Activated T-helper 17 cell treated with anti-CD3 and anti-CD28 coated beads, Interleukin-2, amount 50 U/mL, for 72 hours (primary cell): Measurements from ENCODE around the gene SLC6A11. TPM values are rescaled to one million over a fixed set of nuclear protein-coding genes. Genes with fewer than 3 reads are reported as not detected.
A peak's percentile ranks its signal among the peaks of the same experiment; 100 is the strongest.

Source experiments
- ATAC-seq: fragments of 150-1000 bp; cut with Tn5 transposase; replicated peaks from 2 replicates; pipeline ENCODE4 v1.10.0; 2021; ENCODE audit warnings: mild to moderate bottlenecking, moderate library complexity
- H3K27ac Mint-ChIP-seq: one replicate; pipeline ENCODE4 v1.8.0; 2022; ENCODE audit warnings: mixed read lengths
- H3K27me3 Mint-ChIP-seq: one replicate; pipeline ENCODE4 v1.8.0; 2022; ENCODE audit warnings: mixed read lengths
- H3K36me3 Mint-ChIP-seq: one replicate; pipeline ENCODE4 v1.8.0; 2022; ENCODE audit warnings: low read depth, mild to moderate bottlenecking, mixed read lengths
- H3K4me1 Mint-ChIP-seq: one replicate; pipeline ENCODE4 v1.8.0; 2022; ENCODE audit warnings: mixed read lengths
- H3K4me3 Mint-ChIP-seq: one replicate; pipeline ENCODE4 v1.8.0; 2022; ENCODE audit warnings: mild to moderate bottlenecking, mixed read lengths
- H3K9me3 Mint-ChIP-seq: one replicate; pipeline ENCODE4 v1.8.0; 2022; ENCODE audit warnings: mixed read lengths
- total RNA-seq, 2 donors: library from RNA; stranded (reverse); gene quantifications; one replicate each; pipeline ENCODE4 v1.2.3, GENCODE V29; 2022

The SLC6A11 gene
- total RNA-seq, 2 donors from 2014 or later: not detected

- peaks cover 32% of the 10 kb centered on the region for H3K27me3 Mint-ChIP-seq
Observed at GRCh38 chr3:10964537-10965167, 148.6 kb downstream of the SLC6A11 start.

DNA sequence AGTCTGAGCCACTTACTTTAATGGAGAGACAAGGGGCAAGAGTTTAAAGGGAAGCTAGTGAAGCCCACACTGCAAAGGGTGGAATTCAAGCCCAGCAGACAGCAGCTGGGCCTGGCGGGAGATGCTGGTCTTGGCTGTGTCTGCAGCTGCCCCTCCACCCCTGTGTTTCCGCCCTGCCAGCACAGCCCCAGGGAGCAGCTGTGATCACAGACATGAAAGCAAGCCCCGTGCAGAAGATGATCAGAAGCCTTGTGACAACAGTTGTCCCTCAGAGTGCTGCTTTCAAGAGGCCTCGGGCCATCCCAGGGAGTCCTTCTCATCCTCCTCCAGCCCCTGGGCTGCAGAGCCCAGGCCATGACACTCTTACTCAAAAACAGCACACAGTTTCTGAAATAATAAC lies 152.4 kb downstream of the SLC6A11 start:
- no peaks in the 10 kb centered on the region for H3K36me3 Mint-ChIP-seq
- no peaks in the 10 kb centered on the region for H3K9me3 Mint-ChIP-seq
- no peak overlapping the region for H3K27ac Mint-ChIP-seq
- H3K4me3 Mint-ChIP-seq: no peak overlapping the region
- no peaks in the 10 kb centered on the region for H3K4me1 Mint-ChIP-seq
- ATAC-seq: no peak
- H3K27me3 Mint-ChIP-seq: peaks cover 37% of the 10 kb centered on the region

More at GRCh38 chr3:10964537-10965167, 148.6 kb downstream of the SLC6A11 start:
- no peak overlapping the region for H3K27ac Mint-ChIP-seq
- no peaks in the 10 kb centered on the region for H3K36me3 Mint-ChIP-seq
- no peak overlapping the region for H3K4me3 Mint-ChIP-seq
- H3K4me1 Mint-ChIP-seq: no peaks in the 10 kb centered on the region
- no peaks in the 10 kb centered on the region for H3K9me3 Mint-ChIP-seq
- no peak for ATAC-seq

DNA sequence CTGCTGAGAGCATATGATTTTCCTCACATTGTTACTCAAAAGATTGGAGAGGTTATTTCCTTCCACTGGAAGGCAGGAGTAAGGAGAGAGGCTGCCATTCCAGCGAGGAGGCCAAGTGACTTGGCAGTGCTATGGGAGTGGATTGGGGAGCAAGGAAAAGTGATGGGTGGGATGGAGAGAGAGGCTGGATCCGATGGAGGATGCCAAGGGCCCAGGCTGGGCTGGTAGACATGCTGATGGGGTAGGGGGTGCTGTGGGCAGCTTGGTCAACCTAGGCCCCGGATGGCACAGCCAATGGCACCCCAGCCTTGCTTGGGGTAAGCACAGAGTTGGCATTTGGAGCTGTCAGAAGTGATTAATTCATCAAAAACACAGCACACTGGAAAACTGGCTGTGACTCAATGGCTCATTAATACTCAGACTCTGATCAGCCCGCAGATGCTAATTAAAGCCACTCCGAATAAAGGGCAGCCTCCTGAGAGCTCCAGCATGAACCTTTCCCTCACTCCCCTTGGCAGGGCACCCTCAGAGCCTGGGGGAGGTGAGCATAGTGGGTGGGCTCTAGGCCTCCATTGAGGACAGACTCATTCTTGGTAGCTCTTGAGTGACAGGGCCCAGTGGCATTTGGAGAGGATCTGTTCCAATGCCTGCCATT lies 154.4 kb downstream of the SLC6A11 start:
- ATAC-seq: no peak
- Mint-ChIP-seq H3K36me3 (no peaks in the 10 kb centered on the region), H3K9me3 (no peaks in the 10 kb centered on the region), H3K27ac (no peak overlapping the region), H3K27me3 (peaks cover 33% of the 10 kb centered on the region), H3K4me1 (no peaks in the 10 kb centered on the region), H3K4me3 (no peak overlapping the region)

DNA sequence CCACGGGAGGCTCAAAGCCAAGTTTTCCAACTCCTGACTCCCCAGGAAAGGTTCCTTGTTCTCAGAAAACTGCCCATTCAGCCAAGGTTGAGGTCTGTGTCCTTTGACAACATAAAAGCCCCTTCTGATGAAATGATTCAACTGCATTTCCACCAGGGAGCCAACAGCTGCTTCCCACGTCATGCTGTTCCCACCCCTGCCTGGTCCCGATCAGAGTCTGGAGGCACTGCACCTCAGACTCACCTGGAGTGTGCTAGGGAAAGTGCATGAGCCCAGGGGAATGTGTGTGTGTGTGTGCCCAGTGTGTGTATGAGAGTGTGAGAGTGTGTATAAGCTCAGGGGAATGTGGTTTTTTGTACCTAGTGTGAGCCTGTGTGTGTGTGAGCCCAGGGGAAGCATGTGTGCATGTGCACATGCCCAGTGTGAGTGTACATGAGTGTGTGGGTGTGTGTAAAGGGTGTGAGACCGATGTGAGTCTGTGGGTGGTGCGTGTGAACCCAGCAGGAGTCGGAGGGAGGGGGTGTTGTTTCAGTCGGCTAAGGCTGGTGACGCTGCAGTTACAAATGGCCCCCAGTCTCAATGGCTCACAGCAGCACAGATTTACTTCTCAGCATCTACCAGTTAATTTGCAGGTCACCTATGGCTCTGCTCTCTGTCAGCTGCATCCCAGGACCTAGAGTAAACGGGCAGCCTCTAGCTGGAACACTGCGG lies 156.2 kb downstream of the SLC6A11 start:
- Mint-ChIP-seq H3K27me3 (peaks cover 29% of the 10 kb centered on the region), H3K4me1 (no peaks in the 10 kb centered on the region)
- ATAC-seq: no peak

GRCh38 chr3:10973046-10973595 lies 157.1 kb downstream of the SLC6A11 start:
- ATAC-seq: no peak
- Mint-ChIP-seq H3K4me3 (no peak overlapping the region), H3K9me3 (no peaks in the 10 kb centered on the region), H3K27ac (no peak overlapping the region), H3K4me1 (no peaks in the 10 kb centered on the region), H3K36me3 (no peaks in the 10 kb centered on the region), H3K27me3 (peaks cover 30% of the 10 kb centered on the region)

More for the DNA sequence above, 156.2 kb downstream of the SLC6A11 start:
- Mint-ChIP-seq H3K4me3 (no peak overlapping the region), H3K9me3 (no peaks in the 10 kb centered on the region), H3K36me3 (no peaks in the 10 kb centered on the region), H3K27ac (no peak overlapping the region)

- no peak overlapping the region for H3K27ac Mint-ChIP-seq
- no peaks in the 10 kb centered on the region for H3K9me3 Mint-ChIP-seq
- H3K27me3 Mint-ChIP-seq: peaks cover 30% of the 10 kb centered on the region
- no peaks in the 10 kb centered on the region for H3K36me3 Mint-ChIP-seq
- H3K4me3 Mint-ChIP-seq: no peak overlapping the region
- H3K4me1 Mint-ChIP-seq: no peaks in the 10 kb centered on the region
- no peak for ATAC-seq
Observed at GRCh38 chr3:10974131-10974530, 158.1 kb downstream of the SLC6A11 start.

DNA sequence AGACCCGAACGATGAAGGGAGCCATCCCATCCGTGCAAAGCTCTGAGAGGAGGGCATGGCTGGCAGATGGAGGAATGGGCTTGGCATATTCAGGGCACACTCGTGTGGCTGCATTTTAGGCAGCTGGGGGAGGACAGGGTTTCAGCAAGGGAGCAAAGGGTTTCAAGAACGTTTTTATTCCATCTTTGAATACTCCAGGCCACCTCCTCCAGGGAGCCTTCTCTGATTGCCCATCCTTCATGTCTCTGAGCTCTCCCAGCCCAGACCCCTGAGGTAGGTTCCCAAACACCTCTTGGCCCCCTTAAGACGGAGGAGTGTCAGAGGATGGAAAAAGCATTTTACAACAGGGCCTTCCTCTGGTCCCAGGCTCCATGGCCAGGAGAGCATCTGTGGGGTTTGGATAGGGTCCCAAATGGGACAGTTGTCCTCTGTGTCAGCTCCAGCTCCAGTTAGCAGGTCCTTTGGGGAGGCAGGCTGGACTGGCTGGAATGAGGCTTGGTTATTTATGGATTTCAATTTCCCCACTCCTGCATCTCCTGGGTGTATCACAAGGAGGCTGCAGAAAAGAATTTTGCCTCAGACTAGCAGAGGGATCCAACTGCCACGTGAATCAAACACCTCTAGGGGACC lies 158.8 kb downstream of the SLC6A11 start:
- no peaks in the 10 kb centered on the region for H3K4me1 Mint-ChIP-seq
- H3K27ac Mint-ChIP-seq: no peak overlapping the region
- ATAC-seq: no peak
- H3K36me3 Mint-ChIP-seq: no peaks in the 10 kb centered on the region
- H3K9me3 Mint-ChIP-seq: no peaks in the 10 kb centered on the region
- H3K4me3 Mint-ChIP-seq: no peak overlapping the region
- H3K27me3 Mint-ChIP-seq: peaks cover 27% of the 10 kb centered on the region

DNA sequence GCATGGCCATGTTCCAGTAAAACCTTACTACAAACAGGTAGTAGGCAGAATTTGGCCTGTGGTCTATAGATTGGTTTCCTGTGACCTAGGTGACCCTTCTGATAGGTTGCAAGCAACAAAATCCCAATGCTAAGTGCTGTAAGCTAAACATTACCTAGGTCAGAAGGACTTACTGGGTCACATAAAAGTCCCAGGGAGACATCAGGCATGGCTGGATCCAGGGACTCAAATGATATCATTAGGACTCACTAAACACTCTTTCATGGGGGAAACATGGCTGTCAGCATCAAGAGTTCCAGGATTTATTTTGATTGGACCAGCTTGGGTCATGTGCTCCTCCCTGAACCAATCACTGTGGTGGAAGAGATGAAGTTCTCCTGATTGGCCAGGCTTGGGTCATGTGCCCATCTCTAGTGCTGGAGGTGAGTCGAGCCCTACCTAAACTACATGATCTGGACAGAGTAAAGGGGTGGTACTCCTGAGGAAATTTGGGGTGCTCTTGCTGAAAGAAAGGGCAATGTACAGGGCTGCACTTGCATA lies 159.7 kb downstream of the SLC6A11 start:
- Mint-ChIP-seq H3K27ac (no peak overlapping the region), H3K27me3 (peaks cover 24% of the 10 kb centered on the region), H3K9me3 (no peaks in the 10 kb centered on the region), H3K4me3 (no peak overlapping the region), H3K36me3 (no peaks in the 10 kb centered on the region), H3K4me1 (no peaks in the 10 kb centered on the region)
- ATAC-seq: no peak

GRCh38 chr3:10976770-10977169 lies 160.7 kb downstream of the SLC6A11 start:
- H3K4me1 Mint-ChIP-seq: no peaks in the 10 kb centered on the region
- no peaks in the 10 kb centered on the region for H3K36me3 Mint-ChIP-seq
- peaks cover 24% of the 10 kb centered on the region for H3K27me3 Mint-ChIP-seq
- no peak overlapping the region for H3K27ac Mint-ChIP-seq
- H3K9me3 Mint-ChIP-seq: no peaks in the 10 kb centered on the region
- ATAC-seq: peak; percentile 68
- no peak overlapping the region for H3K4me3 Mint-ChIP-seq

- H3K4me1 Mint-ChIP-seq: no peaks in the 10 kb centered on the region
- ATAC-seq: no peak
- H3K4me3 Mint-ChIP-seq: no peak overlapping the region
- peaks cover 23% of the 10 kb centered on the region for H3K27me3 Mint-ChIP-seq
- no peaks in the 10 kb centered on the region for H3K9me3 Mint-ChIP-seq
- H3K36me3 Mint-ChIP-seq: no peaks in the 10 kb centered on the region
- H3K27ac Mint-ChIP-seq: no peak overlapping the region
Observed at GRCh38 chr3:10977892-10978510, 162.0 kb downstream of the SLC6A11 start.

GRCh38 chr3:10978956-10979355 lies 162.9 kb downstream of the SLC6A11 start:
- Mint-ChIP-seq H3K4me3 (no peak overlapping the region), H3K9me3 (no peaks in the 10 kb centered on the region), H3K36me3 (no peaks in the 10 kb centered on the region), H3K27ac (no peak overlapping the region), H3K27me3 (peaks cover 23% of the 10 kb centered on the region), H3K4me1 (no peaks in the 10 kb centered on the region)
- no peak for ATAC-seq

DNA sequence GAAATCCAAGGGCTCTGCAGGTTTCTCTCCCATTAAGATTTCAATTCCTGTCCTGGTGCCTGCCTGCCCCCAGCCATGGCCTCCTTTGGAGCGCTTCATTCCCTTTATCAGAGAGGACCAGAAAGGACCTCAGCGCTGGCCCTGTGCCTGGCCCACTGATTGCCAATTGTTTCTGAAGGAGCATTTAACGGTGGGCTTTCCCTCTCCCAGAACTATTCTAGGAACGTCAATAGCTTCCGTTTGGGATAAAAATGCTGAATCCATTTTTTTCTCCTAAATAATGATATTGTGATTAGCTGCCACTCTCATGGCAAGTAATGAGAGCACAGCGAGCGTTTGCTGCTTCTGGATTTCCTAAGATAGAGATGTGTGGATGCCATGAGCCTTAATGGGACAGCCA lies 164.3 kb downstream of the SLC6A11 start:
- H3K27ac Mint-ChIP-seq: no peak overlapping the region
- no peak for ATAC-seq
- H3K36me3 Mint-ChIP-seq: no peaks in the 10 kb centered on the region
- H3K4me3 Mint-ChIP-seq: no peak overlapping the region
- H3K4me1 Mint-ChIP-seq: no peaks in the 10 kb centered on the region
- H3K9me3 Mint-ChIP-seq: no peaks in the 10 kb centered on the region
- H3K27me3 Mint-ChIP-seq: peaks cover 17% of the 10 kb centered on the region

- Mint-ChIP-seq H3K9me3 (no peaks in the 10 kb centered on the region), H3K4me1 (no peaks in the 10 kb centered on the region), H3K36me3 (no peaks in the 10 kb centered on the region), H3K27ac (no peak overlapping the region), H3K4me3 (no peak overlapping the region), H3K27me3 (peaks cover 17% of the 10 kb centered on the region)
- ATAC-seq: no peak
Observed at GRCh38 chr3:10981031-10981430, 165.0 kb downstream of the SLC6A11 start.

- Mint-ChIP-seq H3K4me3 (no peak overlapping the region), H3K4me1 (no peaks in the 10 kb centered on the region), H3K36me3 (no peaks in the 10 kb centered on the region), H3K9me3 (no peaks in the 10 kb centered on the region), H3K27ac (no peak overlapping the region), H3K27me3 (peaks cover 12% of the 10 kb centered on the region)
- no peak for ATAC-seq
Observed at GRCh38 chr3:10981961-10982360, 165.9 kb downstream of the SLC6A11 start.
